Keratinocyte (primary cell): ENCODE data around the gene SAMD8.

Source experiments
- CTCF ChIP-seq, 3 experiments: IDR thresholded peaks in 1 of 3; conservative IDR thresholded peaks in 1 of 3; optimal IDR thresholded peaks in 1 of 3; 2 replicates in 2 of 3; 3 replicates in 1 of 3; pipeline versions ENCODE3 to v1.5.1; 2011; ENCODE audit warnings: low read length in 3 of 3, mild to moderate bottlenecking in 3 of 3, moderate library complexity in 2 of 3, control low read depth in 1 of 3, inconsistent platforms in 1 of 3; ENCODE audit not compliant: insufficient read depth in 2 of 3; ENCODE audit errors: extremely low read depth in 1 of 3
- EZH2 ChIP-seq: IDR thresholded peaks from one replicate; pipeline ENCODE4 v1.6.1; 2012; ENCODE audit warnings: inconsistent platforms, mild to moderate bottlenecking, low read length, moderate library complexity

DNA sequence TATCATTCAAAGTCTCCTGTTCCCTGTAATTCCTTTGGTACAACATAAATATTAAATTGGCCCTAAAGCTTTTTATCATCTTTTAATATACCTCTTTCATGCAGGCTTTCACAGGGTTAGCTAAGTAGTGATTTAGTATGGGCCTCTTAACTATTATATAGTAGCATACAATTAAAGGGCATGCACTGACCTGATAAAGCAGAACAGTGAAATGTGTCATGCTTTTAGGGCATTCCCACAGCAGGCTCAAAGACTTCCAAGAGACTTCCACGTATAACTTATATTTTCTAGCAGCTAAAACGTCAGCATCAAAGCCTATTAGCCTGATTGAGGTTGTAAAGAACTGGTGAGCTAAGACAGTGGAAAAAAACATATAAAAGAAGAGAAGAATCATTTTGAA lies 35.3 kb downstream of the SAMD8 start:
- TF ChIP-seq CTCF (optimal IDR thresholded peaks at IDR 0.05 in 1 of 3, IDR thresholded peaks at IDR 0.05 in 1 of 3, conservative IDR thresholded peaks at IDR 0.05 in 1 of 3; ENCODE audit: extremely low read depth in 1 of 3, insufficient read depth in 2 of 3, low read length in 3 of 3) (no peak), EZH2 (no peak)
